HG03064 (cell line): Measurements from ENCODE around the gene WDFY1.

ENCODE experiments used
- ATAC-seq: cut with Tn5 transposase; IDR thresholded peaks from one replicate; pipeline ENCODE4 v1.9.1; 2021; ENCODE audit warnings: low read depth; ENCODE audit not compliant: unreplicated experiment

Gene WDFY1, protein sequence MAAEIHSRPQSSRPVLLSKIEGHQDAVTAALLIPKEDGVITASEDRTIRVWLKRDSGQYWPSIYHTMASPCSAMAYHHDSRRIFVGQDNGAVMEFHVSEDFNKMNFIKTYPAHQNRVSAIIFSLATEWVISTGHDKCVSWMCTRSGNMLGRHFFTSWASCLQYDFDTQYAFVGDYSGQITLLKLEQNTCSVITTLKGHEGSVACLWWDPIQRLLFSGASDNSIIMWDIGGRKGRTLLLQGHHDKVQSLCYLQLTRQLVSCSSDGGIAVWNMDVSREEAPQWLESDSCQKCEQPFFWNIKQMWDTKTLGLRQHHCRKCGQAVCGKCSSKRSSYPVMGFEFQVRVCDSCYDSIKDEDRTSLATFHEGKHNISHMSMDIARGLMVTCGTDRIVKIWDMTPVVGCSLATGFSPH

DNA sequence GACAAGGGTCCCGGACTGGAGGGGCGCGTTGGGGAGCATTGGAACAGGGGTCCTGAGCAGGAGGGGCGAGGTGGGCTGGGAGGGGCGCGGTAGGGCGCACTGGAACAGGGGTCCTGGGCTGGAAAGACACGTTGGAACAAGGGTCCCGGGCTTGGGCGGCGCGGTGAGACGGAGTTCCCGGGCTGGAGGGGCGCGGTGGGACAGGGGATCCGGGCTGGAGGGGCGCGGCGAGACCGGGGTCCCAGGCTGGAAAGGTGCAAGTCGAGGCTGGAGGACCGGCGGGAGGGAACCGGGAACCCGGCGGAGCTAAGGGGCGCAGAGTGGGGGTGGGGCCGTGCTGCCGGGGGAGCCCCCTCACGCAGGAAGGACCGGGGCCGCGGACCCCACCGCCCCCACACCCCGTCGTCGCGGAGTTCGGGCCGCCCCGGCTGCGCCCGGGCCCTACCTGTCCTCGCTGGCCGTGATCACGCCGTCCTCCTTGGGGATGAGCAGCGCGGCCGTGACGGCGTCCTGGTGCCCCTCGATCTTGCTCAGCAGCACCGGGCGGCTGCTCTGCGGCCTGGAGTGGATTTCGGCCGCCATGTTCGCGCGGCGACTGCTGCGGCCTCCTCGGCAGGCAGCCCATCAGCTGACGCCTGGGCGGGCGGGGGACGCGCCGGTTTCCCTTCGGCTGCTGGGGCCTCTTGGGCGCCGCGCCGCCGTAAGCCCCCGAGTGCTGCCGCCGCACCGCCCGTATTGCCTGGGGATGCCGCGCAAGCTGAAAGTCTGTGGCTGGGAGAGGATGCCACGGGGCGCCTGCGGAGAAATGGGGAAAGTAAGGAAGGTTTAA is at the start of gene WDFY1:
Gene WDFY1, minus strand, starts transcription at position 633 of the 829 bp plus-strand sequence. Its CDS starts 51 bp downstream, at position 582.
- peak; percentile 67 for ATAC-seq

DNA sequence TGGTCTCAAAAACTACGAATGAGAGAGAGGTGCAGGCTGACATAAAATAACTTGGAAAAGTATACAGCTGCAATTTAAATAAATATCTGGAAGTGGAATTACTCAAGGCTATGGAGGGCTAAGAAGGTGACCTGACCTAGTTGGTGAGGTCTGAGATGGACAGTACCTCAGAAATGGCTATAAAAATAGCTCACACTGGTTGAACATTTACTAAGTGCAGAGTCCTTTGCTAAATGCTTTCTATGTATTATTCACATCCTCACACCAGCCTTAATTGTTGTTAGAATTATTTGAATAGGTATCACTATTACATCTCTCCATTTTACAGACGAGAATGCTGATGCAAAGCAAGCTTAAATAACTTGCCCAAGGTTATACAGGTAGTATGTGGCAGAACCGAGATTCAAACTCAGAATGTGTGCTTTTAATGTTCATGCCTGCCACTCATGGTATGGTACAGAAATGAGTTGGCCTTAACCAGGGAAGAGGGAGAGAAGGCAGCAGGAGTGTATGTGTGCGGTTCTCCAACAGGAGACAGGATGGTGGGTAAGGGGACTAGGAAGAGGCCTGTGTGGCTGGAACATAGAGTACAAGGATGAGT is 49.5 kb upstream of the WDFY1 start:
- ATAC-seq, result no peak

DNA sequence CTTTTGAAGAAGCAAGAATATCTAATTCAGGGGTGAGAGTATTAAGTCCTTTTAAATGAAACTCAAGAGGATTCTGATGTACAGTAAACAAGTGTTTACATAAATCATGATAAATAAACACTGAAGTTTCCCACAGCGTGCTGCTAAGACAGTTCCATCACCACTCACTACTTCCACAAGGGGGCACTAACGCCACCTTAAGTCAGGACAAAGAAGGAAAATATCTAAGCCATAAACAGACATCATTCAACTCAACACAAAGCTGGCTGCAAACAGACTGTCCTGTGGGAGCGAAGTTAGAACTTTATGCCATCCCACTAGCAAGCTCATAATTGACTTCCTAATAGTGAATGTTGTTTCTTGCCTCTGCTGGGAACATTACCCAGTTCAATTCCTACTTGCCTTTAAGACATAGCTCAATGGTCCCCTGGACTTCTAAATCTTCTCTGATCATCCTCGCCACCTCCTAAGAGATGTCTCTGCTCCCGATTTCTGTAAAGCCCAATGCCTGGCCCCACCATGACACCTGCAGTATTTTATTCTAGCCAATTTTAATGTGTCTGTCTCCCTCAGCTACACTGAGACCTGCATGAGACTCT is 48.6 kb upstream of the WDFY1 start:
- no peak for ATAC-seq

DNA sequence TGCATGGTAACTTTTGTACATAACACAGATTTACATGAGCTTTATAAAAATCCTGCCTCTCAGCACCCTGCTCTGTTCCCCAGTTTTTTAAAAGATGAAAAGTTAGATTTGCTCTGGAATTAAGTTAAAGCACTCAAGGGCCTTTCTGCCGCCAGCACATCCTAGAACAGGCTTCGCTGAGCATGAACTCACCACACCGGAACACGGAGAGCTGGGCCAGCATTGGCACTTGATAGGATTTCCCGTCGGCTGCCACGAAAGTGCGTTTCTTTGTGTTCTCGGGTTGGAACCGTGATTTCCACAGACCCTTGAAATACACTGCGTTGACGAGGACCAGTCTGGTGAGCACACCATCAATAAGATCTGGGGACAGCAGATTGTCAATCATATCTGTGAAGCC is 46.5 kb upstream of the WDFY1 start:
- no peak for ATAC-seq

DNA sequence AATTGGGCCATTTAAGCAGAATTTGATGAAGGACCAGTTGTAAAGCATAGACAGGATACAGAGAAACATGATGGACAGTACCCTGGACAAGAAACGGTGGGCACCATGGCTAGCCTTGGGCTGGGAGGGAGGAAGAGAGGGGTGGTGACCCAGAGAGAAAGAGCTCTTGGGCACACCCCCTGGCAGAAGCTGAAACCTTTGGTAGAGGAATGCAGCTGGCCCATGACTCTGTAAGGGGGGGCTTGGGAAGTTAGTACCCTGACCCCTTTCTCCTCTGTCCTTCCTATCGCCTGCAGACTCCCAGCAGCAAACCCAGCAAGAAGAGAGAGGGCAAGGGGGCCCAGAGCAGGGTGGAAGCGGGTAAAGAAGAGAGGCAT is 44.7 kb upstream of the WDFY1 start:
- no peak for ATAC-seq

DNA sequence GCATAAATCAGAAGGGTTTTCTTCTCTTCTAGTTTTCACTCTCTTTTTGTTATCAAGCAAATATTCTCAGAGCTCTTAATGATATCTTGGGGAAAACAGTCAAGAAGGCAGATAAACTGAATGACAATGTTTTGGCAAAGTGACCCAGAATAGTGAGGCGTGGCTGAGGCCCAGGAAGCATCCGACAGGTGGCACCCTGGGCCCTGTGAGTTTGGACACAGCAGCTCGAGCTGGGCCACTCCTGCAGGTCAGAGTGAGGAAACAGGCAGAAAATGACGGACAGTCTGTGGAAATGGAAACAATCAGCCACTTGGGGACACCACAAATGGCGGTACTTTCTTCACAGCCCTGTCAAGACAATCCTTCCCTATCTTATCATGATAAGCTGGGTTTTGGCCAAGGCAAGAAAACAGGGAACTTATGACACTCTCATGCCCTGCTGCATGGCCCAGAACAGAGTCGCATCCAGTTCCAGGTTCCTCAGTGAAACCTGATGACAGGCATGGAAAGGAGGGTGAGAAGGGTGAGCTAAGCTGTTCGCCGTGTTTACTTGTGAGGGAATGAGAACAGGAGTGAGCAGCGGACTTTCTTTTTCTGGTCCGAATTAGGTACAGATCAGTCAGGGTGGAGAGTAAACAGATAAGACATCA is 44.2 kb upstream of the WDFY1 start:
- no peak for ATAC-seq

DNA sequence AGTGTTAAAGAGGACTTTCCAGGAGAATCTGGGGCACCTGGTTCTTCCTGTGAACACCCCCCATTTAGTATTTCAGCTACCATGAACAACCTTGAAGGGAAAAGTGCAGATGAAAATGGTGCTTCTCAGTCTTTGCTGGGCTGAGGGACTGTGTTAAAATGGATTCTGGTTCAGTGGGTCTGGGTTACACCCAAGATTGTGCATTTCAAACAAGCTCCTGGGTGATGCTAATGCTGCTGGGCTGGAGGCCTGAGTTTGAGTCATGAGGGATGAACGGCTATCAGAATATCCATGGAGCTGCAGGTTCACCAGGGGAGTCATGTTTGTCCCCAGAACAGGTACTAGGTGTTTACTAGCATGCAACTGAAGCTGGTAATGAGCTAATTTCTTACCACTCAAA is 36.1 kb upstream of the WDFY1 start:
- ATAC-seq, result no peak

DNA sequence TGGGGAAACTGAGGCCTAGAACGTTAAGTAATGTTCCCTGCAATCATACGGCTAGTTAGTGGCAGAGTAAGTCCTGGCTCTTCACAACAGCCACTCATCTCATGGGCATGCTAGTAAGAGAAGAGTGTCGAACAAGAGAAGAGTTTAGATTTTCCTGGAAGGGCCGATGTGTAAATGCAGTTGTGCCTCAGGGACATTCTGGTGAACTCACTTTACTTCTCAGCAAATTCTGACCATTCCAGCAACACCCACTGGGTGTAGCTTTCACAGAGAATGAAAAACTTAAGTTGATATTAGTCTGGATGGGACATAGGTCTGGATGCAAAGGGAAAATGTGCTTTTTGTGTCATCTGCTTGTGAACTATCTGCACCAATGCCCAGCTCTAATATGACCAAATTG is 35.7 kb upstream of the WDFY1 start:
- ATAC-seq, result no peak

DNA sequence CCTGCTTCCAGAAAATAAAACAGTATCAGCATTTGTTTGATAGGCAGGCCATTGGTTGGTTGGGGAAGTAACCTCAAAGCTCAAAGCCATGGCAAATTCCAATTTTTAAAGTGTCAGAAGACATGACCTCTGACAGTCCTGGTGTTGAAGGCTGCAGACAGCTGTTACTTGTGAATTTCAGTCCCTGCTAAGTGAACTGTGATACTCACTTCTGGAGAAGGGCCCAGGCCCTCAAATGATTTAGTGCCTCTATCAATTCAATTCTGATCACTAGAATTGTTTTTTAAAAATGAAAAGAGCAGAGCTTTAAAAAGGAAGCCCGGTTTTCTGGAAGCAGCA is 35.2 kb upstream of the WDFY1 start:
- no peak for ATAC-seq

DNA sequence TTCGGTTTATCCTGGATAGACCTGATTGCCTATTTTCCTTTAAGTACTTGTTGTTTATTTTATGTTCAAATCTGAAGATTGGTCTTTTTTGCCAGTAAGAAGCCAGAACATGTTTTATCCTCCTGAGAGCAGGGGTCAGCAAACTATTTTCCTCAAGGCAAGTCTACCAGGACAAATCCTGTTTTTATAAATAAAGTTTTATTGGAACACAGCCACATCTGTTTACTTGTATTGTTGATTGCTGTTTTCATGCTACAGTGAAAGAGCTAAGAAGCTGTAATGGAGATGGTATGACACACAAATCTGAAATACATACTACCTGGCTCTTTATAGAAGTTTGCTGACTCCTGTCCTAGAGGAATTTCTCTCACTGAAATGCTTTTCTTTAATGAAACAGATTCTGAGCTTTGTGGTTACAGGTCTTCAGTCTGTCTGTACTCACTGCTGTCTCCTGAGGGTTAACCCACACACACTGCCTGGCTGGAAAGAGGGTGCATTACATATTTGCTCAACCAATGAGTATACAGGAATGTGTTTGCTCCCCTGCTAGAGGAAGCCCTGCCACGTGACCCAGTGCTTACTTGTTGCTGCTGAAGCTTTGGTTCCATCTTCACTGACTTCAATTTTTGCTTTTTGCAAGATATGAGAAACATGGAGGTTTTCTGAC is 34.7 kb upstream of the WDFY1 start:
- ATAC-seq, result no peak

DNA sequence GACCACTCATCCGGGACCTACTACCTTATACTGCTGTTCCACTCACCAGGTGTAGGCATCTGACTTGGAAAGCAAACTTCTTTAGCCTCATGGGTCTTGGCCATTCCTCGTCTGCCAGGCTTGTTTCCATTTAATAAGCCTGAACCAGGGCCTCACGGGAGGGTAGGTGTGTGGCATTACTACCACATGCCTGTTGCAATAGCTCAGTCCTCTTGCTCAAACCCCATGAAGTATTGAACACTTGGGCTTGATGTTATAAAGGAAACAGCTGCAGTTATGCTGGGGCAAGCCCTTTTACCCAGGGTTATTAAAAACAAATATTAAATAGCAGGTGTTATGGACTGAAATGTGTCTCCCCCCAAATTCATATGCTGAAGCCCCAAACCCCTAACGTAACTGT is 33.3 kb upstream of the WDFY1 start:
- ATAC-seq, result no peak

DNA sequence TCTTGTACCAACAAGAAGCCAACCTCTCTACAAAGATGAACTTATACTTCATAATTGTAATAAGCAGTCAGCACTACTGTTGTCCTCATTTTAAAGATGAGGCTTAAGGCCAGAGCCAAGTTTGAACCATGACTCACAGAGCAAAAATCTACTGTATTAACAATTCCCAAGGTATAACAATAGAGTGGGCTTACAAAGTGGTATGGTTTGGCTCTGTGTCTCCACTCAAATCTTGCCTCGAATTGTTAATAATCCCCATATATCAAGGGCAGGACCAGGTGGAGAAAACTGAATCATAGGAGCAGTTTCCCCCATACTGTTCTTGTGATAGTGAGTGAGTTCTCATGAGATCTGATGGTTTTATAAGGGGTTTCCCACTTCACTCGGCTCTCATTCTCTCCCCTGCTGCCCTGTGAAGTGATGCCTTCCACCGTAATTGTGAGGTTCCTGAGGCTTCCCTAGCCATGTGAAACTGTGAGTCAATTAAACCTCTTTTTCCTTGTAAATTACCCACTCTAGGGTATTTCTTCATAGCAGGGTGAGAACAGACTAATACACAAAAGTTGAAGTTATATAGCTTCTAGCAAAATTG is 31.6 kb upstream of the WDFY1 start:
- ATAC-seq, result no peak

DNA sequence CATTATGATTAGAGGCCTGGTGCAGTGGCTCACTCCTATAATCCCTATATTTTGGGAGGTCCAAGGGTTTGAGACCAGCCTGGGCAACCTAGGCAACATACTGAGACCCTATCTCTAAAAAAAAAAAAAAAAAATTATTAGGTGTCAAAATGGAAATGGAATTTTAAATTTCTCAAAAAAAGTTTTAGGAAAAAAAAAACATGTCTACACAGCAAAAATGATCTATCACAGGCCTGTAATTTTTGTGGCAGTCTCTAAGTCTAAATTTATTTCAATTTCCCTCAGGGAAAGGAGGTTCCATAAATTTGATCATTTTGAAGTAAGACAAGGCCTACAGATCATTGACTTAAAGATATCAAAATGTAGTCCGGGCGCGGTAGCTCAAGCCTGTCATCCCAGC is 28.5 kb upstream of the WDFY1 start:
- no peak for ATAC-seq

DNA sequence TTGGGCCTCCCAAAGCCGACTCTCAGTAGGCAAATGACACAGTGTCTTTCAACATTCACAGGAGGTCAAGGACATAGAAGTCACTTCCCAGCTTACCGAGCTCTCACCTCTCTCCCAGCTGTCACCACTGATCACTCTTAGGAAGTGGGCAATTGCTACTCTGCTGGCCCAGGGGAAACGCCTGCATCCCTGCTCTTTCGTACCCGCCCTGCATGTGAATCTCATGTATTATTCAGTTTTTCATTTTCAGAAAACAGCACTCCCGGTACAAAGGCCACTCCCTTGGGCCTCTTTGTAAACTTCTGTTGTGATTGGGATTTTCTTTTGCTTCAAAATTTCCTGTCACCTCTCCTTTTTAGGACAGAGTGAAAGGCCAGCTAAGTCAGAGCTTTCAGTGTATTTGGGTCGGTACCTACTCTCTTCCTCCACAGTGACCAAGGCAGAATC is 27.5 kb upstream of the WDFY1 start:
- ATAC-seq, result no peak

DNA sequence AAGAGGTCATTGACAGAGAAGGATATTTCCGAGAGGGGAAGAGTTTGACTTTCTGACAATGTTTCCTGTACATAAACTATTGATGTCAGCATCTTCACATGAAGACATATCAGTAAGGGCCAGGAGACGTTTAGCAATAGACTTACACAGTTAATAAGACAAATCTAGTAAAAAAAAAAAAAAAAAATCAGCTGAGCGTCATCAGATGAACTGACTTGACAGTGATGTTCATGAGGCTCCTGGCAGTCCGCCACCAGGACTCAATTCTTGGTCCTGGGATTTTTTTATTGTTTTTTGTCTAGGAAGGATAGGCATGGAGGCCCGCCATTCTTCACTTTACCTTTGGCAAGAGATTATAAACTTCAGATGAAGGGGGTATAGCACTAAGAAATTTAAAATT is 26.6 kb upstream of the WDFY1 start:
- no peak for ATAC-seq

DNA sequence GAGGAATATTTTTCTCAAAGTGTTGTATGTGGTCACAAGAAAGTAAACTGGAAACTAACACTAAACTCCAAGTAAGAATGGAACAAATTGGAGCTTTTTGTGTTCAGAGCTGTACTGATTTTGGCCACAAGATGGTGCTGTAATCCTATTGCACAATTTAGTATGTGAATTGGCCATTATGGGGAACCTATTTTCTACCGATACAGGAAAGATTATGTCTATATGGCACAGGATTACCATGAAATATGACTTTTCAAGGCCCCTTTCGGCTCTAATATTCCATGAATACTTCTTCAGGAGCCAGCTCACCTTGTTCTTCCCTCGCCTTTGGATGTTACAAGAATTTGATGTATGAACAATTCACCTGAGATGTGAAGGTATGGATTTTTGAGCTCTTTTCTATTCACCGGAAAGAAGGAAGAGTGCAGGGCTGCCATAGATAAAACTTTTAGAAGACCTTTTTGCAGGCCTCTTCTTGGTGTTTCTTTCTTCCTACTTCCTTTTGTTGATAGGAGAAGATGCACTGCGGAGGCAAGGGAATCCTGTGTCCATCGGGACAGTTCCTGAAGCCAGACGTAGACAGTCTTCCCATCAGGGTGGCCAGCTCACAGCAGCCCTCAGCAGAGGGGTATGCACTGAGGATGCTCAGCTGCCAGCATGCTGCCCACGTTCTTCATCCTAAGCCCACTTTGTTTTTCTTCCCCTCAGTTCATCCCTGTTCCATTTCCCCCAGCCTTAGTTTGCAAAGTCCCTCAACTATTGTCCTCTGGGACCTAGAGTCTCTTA is 25.4 kb upstream of the WDFY1 start:
- peak; percentile 71 for ATAC-seq

DNA sequence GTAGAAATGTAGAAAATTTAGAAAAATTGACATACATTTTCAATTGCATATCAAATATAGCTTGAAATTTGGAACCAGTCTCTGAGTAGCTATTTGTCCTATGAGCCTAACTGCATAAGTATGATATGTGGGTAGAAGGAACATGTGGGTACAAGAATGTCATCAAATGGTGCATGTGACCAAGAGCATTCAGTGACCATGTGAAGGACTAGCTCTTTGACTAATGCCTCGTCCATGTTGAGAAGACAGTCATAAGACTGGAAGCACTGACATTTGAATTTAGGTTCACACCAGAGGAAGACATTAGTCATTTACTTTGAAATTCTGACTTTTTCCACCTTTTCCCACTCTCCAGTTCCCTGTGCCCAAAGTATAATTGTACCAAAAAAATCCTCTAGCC is 24.7 kb upstream of the WDFY1 start:
- ATAC-seq, result no peak

DNA sequence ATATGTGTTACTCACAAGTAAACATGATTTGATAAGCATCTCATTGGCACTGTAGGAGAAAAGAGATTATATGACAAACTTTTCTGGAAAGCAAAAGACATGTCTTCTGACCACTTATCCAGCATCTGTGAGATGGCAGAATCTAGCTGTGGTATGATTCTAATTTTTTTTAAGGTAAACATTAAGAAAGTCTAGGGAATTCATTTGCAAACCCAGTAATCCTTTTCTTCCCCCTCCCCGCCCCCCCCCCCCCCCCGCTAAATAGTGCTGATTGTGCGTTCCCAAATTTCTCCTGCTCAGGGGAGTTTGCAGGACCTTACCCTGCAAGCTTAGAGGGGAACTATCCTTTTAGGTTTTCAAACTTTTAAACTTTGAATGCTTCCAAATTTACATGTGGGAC is 24.2 kb upstream of the WDFY1 start:
- no peak for ATAC-seq

DNA sequence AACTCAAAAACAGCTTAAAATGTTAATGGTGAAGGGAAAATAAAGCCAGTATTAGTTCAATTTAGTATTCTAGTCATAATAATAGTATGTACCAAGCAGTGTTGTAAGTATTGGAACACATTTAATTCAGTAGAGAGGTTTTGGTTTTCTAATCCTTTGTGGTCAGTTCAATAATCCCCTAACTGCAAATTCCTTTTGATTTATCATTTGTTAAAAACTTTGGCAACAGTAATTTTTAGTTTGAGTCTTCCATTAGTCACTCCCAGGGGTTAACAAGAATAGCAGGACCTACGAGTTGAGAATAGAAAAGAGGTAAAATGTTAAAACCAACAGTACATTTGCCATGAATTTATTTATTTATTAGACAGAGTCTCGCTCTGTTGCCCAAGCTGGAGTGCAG is 22.8 kb upstream of the WDFY1 start:
- ATAC-seq, result no peak
